Thymus (tissue), 11 donors: Measurements from ENCODE around the gene TNC. TPM values are rescaled to one million over a fixed set of nuclear protein-coding genes. Genes with fewer than 3 reads are reported as not detected.

Source experiments
- DNase-seq, 9 donors: peaks; one replicate each; pipeline ENCODE4 v3.0.0-alpha.2; 2013; ENCODE audit warnings: low spot score in 9 of 9, low read depth in 6 of 9, missing footprints in 1 of 9
- H3K27ac ChIP-seq, 2 donors: one replicate each; pipeline ENCODE4 v1.5.1; 2013; ENCODE audit warnings: control low read depth in 1 of 2, low read depth in 1 of 2, low read length in 1 of 2, mild to moderate bottlenecking in 1 of 2, moderate library complexity in 1 of 2
- H3K27me3 ChIP-seq, 2 donors: one replicate each; pipeline ENCODE4 v1.5.1; 2013; ENCODE audit warnings: low read length in 1 of 2; ENCODE audit not compliant: control insufficient read depth in 2 of 2, insufficient read depth in 1 of 2
- H3K36me3 ChIP-seq, 2 donors: one replicate each; pipeline ENCODE4 v1.5.1; 2013; ENCODE audit warnings: low read length in 1 of 2, mild to moderate bottlenecking in 1 of 2, moderate library complexity in 1 of 2; ENCODE audit not compliant: control insufficient read depth in 2 of 2, insufficient read depth in 2 of 2
- H3K4me1 ChIP-seq, 2 donors: one replicate each; pipeline ENCODE4 v1.5.1; 2013; ENCODE audit warnings: low read length in 2 of 2; ENCODE audit not compliant: control insufficient read depth in 2 of 2, insufficient read depth in 2 of 2
- H3K4me3 ChIP-seq, 2 donors: one replicate each; pipeline ENCODE4 v1.5.1; 2013; ENCODE audit warnings: low read length in 2 of 2, control low read depth in 1 of 2, mild to moderate bottlenecking in 1 of 2
- H3K9me3 ChIP-seq, 2 donors: one replicate each; pipeline ENCODE4 v1.5.1; 2013; ENCODE audit warnings: low read length in 1 of 2, mild to moderate bottlenecking in 1 of 2; ENCODE audit not compliant: control insufficient read depth in 2 of 2, insufficient read depth in 1 of 2
- WGBS: extraction: QIAGEN DNeasy Blood & Tissue Kit; methylation state at CpG from one replicate; pipeline ENCODE4 v1.1.7; 2013; 5-methylcytosine and 5-hydroxymethylcytosine counted together
- polyA plus RNA-seq: library from polyadenylated mRNA; stranded (reverse); fragments of 200-250 nt; gene quantifications from one replicate; pipeline ENCODE4 v1.2.3, GENCODE V29; 2013
- total RNA-seq: library from RNA; stranded (reverse); fragments of 120-200 nt; gene quantifications from one replicate; pipeline ENCODE4 v1.2.4, GENCODE V29; 2013
- donor health status: healthy.

TNC gene
- total and polyA plus RNA-seq, 2 donors = 11.0 to 31.5 TPM

DNA sequence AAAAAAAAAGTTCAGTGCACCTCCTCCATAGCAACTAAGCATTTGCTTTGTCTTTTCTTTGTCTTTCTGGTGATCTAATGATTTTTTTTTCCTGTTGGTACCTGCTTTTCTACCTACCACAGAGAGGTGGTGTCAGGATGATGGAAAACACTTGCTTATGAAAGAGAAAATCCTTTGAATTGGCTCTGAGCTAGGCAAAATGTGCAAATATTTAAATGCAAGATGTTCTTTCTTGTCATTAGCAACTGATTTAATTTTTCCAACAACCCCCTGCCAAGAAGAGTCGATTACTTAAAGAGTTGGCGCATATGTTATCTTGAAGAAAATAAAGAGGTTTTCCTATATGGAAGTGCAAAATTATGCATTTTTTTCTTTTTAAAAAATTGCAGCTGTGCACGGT, 37.7 kb downstream of the TNC start:
- no peak overlapping the region for H3K4me3 ChIP-seq
- DNase-seq = no peak
- 94% methylated on average over 3 of the region's 3 CpGs for WGBS
- H3K4me1 ChIP-seq = no peaks in the 10 kb centered on the region
- no peaks in the 10 kb centered on the region for H3K36me3 ChIP-seq
- no peaks in the 10 kb centered on the region for H3K9me3 ChIP-seq
- H3K27ac ChIP-seq = no peak overlapping the region
- no peaks in the 10 kb centered on the region for H3K27me3 ChIP-seq

DNA sequence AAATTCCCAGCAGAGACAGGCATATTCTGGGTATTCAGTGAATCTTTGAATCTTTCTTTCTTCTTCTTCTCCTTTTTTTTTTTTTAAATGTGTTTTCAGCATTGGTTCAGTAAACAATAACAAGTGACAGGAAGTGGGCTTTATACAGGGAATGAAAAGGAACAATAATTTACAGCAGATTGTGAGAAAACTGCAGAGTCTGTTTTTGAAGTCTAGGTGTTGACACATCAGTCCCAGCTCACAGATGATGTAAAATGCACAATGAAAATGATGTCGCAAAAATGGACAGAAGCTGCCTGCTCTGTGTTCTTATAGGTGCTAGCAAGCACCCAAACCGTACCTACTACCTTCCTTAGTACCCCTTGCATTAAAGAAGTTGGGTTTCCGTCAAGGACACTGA, 38.8 kb downstream of the TNC start:
- DNase-seq = no peak
- H3K36me3 ChIP-seq = no peaks in the 10 kb centered on the region
- no peaks in the 10 kb centered on the region for H3K27me3 ChIP-seq
- no peaks in the 10 kb centered on the region for H3K9me3 ChIP-seq
- 94% methylated on average over 3 of the region's 3 CpGs for WGBS
- no peak overlapping the region for H3K4me3 ChIP-seq
- H3K4me1 ChIP-seq = no peaks in the 10 kb centered on the region
- H3K27ac ChIP-seq = no peak overlapping the region

DNA sequence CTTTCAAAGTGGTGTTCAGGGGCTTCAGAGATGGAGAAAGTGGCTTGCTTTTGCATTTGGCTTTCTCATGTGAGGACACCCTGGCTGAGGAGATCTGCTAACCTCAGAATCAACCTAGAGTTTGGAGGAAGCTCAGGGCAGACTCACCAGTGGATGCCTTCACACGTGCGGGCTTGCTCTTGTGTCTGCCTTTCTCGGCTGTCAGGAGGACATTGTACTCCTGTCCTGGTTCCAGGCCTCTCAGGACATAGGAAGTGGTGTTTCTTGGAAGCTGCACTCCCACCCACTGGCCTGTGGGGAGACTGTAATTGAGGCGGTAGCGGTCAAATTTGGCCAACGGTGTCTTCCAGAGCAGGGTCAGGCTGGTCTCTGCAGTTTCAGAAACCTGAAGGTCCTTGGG, 44.5 kb downstream of the TNC start:
- Histone ChIP-seq H3K4me1 (no peaks in the 10 kb centered on the region), H3K36me3 (no peaks in the 10 kb centered on the region), H3K27me3 (no peaks in the 10 kb centered on the region), H3K27ac (no peak overlapping the region), H3K9me3 (no peaks in the 10 kb centered on the region), H3K4me3 (no peak overlapping the region)
- DNase-seq = no peak
- 96% methylated on average over 6 of the region's 6 CpGs for WGBS

DNA sequence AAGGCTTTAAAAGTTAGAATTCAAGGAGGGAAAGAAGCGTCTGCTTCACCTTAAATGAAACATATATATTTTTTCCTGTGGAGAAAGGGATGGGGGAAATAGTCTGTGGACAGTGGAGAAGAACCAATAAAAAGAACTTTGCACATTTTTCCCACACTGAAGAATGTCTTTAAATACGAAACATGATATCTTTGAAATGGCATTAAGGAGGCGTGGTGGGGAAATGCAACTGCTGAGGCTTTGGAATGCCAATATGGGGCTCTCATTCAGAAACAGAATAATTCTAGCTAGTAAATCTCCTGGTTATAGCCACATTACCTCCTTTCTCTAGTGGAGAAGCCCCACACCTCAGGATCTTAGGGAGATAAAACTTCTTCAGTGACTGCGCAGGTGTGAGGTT, 46.8 kb downstream of the TNC start:
- Histone ChIP-seq H3K4me3 (no peak overlapping the region), H3K4me1 (no peaks in the 10 kb centered on the region), H3K9me3 (no peaks in the 10 kb centered on the region), H3K27me3 (no peaks in the 10 kb centered on the region), H3K27ac (no peak overlapping the region), H3K36me3 (no peaks in the 10 kb centered on the region)
- WGBS = 84% methylated on average over 4 of the region's 4 CpGs
- DNase-seq = no peak

DNA sequence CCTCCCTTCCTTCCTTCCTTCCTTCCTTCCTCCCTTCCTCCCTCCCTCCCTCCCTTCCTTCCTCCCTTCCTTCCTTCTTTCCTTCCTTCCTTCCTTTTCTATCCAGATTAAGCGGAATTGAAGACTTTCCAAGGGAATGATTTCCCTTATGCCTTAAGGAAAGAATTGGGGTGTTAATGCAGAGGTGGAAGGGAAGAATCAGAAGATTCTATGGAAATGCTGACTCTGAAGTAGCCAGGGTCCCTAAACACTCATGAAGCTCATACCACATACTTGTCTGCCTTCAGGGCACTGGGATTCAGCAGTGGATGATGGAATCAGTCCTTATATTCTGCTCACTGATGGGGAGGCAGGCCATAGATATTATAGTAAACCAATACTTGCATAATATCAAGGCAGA, 48.2 kb downstream of the TNC start:
- Histone ChIP-seq H3K9me3 (no peaks in the 10 kb centered on the region), H3K4me1 (no peaks in the 10 kb centered on the region), H3K4me3 (no peak overlapping the region), H3K27me3 (no peaks in the 10 kb centered on the region), H3K27ac (no peak overlapping the region), H3K36me3 (no peaks in the 10 kb centered on the region)
- 96% methylated on average over 1 of the region's 1 CpG for WGBS
- DNase-seq = no peak

DNA sequence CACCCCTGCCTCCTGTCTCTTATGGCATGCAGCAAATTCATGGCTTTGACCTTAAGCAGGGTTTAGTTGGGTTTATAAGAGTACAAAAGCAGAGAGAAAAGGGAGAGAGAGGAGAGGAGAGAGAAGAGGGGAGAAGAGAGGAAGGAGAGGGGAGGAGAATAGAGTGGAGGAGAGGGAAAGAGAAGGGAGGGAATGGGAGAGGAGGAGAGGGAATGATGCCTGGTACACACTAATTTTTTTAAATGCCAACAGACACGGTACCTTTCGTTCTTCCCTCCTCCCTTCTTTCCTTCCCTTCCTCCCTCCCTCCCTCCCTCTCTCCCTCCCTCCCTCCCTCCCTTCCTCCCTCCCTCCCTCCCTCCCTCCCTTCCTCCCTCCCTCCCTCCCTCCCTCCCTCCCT, 48.7 kb downstream of the TNC start:
- no peak overlapping the region for H3K4me3 ChIP-seq
- no peak for DNase-seq
- H3K27me3 ChIP-seq = no peaks in the 10 kb centered on the region
- H3K4me1 ChIP-seq = no peaks in the 10 kb centered on the region
- H3K9me3 ChIP-seq = no peaks in the 10 kb centered on the region
- WGBS = 82% methylated on average over 2 of the region's 2 CpGs
- H3K36me3 ChIP-seq = no peaks in the 10 kb centered on the region
- H3K27ac ChIP-seq = no peak overlapping the region

DNA sequence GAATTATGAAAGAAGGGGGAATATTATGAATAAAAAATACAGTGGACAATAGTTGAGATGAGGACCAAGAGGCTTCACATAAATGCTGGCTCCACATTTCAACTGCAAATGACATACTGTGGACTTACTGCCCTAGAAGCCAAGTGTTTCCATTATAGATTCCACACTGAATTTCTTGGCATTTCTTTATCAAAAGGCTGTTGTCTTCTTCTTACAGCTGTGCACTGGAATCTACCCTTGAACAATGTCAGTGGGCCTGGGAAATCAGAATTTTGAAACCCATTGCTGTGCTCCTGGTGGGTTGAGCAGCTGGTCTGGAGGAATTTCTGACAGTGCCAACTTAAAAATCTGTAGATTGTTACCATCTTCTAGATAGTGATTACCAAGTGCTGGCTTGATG, 49.9 kb downstream of the TNC start:
- Histone ChIP-seq H3K4me1 (no peaks in the 10 kb centered on the region), H3K27me3 (no peaks in the 10 kb centered on the region), H3K9me3 (no peaks in the 10 kb centered on the region), H3K36me3 (no peaks in the 10 kb centered on the region), H3K4me3 (no peak overlapping the region), H3K27ac (no peak overlapping the region)
- DNase-seq = no peak

DNA sequence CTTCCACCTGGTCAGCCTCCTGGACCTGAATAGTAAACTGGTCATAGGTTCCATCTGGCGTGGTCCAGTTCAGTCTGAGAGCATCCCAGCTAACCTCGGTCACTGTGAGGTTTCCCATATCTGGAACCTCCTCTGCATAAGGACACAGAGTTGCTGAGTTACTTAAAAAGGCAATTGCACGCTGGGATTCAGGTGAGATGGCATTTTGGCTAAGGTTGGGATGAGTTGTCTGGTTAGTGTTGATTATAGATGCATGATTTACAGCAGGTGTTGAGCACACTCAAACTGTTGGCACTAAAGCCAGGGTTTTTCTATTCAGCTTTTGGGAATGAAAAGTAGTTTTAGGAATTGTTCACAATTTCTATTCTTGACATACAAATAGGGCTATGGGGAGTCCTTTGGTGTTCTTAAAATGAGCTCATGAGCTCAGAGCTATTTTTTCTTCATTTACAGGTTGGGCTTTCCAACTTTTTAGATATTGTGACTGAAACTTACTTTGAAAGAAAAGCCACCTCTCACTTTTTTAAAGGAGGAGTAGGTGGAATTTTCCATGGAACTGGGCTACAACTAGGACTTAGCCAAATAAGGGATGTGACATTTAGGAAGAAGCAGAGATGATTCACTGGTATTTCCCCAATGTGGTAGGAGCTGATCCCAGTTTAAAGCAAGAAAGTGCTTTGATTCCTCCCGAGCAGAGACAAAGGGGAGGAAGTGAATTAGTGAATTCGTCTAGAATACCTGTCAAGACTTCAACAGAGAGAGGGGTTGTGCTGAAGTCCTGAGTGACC, 54.7 kb downstream of the TNC start:
- Histone ChIP-seq H3K4me3 (no peak overlapping the region), H3K27ac (no peak overlapping the region), H3K4me1 (no peaks in the 10 kb centered on the region), H3K9me3 (no peaks in the 10 kb centered on the region), H3K27me3 (no peaks in the 10 kb centered on the region), H3K36me3 (no peaks in the 10 kb centered on the region)
- 94% methylated on average over 5 of the region's 5 CpGs for WGBS
- no peak for DNase-seq

DNA sequence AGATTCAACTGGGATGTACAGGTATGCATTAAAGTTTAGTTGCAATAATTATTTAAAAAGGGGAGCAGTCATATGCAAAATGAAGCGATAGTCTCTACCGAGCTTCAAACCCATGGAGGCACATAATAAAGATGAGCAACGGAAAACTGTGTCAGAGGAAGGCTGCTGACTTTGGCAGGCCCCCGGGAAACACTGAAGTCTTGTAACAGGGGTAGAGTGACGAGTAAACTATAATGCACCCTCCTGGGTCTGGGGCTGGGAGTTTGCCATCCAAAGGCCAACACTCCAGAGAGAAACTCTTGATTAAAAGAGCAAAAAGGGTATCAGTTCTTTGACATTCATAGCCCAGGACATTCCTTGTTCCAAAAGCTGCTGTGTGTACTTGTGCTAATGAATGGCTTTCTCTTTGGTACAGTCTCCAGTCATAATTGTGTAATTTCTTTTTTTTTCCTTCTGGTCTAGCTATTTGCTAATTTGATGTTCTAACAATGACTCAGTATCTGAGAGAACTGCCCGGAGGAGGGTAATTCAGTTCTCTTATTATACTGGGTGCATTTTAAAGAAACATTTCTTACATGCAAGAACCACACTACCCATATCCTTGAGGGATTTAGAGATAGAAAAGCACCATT, 59.2 kb downstream of the TNC start:
- Histone ChIP-seq H3K4me1 (no peaks in the 10 kb centered on the region), H3K27me3 (no peaks in the 10 kb centered on the region), H3K36me3 (no peaks in the 10 kb centered on the region), H3K27ac (no peak overlapping the region), H3K9me3 (no peaks in the 10 kb centered on the region), H3K4me3 (no peak overlapping the region)
- WGBS = 96% methylated on average over 6 of the region's 6 CpGs
- DNase-seq = no peak
